ENCODE data around the gene HSPA8. TPM values are rescaled to one million over a fixed set of nuclear protein-coding genes. Genes with fewer than 3 reads are reported as not detected.

HSPA8 gene
- total and polyA plus RNA-seq, 2 experiments from 2014 or later = 708 to 2,414 TPM

GRCh38 chr11:123082977-123083376 lies 21.0 kb upstream of the HSPA8 start:
- Histone ChIP-seq H3K79me2 (ENCODE audit: insufficient read depth) (peaks cover 93% of the 10 kb centered on the region), H4K20me1 (ENCODE audit: insufficient read depth) (peaks cover 4% of the 10 kb centered on the region; the same call in 1 of the 2 replicates), H3K9me3 (ENCODE audit: low read depth) (no peaks in the 10 kb centered on the region), H3K4me3 (no peak overlapping the region), H3K4me2 (ENCODE audit: unreplicated experiment) (peak overlapping the region; percentile 31), H3K27ac (peak overlapping the region; percentile 96), H3K27me3 (replicated peaks; ENCODE audit: insufficient read depth) (no peaks in the 10 kb centered on the region), H3K9ac (peak overlapping the region; percentile 63), H3K9me2 (ENCODE audit: insufficient read depth) (no peaks in the 10 kb centered on the region), H3K4me1 (ENCODE audit: insufficient read depth) (peaks cover 18% of the 10 kb centered on the region), H2AFZ (no peak overlapping the region), H3K36me3 (ENCODE audit: low read depth) (peaks cover 76% of the 10 kb centered on the region), H3F3A (ENCODE audit: insufficient read depth) (peaks cover 81% of the 10 kb centered on the region)
- WGBS, 2 experiments (ENCODE audit: low coverage in 1 of 2, low lambda C conversion rate in 2 of 2, missing lambda C conversion rate in 2 of 2) = 97 to 98% methylated on average over 4 of the region's 4 CpGs
- in situ Hi-C loops (cut with MboI) = no loop called here
- DNase-seq = no peak
- TF ChIP-seq EZH2phosphoT487 (IDR thresholded peaks at IDR 0.05; ENCODE audit: insufficient read depth, low read depth) (no peak), EZH2 (IDR thresholded peaks at IDR 0.05; ENCODE audit: insufficient read depth, poor library complexity, severe bottlenecking) (no peak)

DNA sequence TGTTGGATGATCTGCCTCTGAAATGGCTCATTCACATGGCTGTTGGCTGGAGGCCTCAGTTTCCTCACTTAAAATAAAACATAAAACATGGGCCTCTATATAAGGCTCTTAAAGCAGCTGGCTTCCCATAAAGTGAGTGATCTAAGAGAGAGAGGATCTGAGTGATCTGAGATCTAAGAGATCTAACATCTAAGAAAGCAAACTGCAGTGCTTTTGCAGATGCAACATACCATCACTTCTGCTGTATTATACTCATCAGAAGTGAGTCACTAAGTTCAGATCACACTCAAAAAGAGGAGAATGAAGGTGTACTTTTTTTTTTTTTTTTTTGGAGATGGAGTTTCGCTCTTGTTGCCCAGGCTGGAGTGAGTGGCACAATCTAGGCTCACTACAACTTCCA lies 18.1 kb upstream of the HSPA8 start:
- Histone ChIP-seq H3K79me2 (ENCODE audit: insufficient read depth) (peaks cover 87% of the 10 kb centered on the region), H3K4me1 (ENCODE audit: insufficient read depth) (peaks cover 18% of the 10 kb centered on the region), H3K4me3 (no peak overlapping the region), H3F3A (ENCODE audit: insufficient read depth) (peaks cover 78% of the 10 kb centered on the region), H3K36me3 (ENCODE audit: low read depth) (peaks cover 82% of the 10 kb centered on the region), H3K9me2 (ENCODE audit: insufficient read depth) (no peaks in the 10 kb centered on the region), H4K20me1 (ENCODE audit: insufficient read depth) (no peaks in the 10 kb centered on the region), H3K9ac (no peak overlapping the region), H3K9me3 (ENCODE audit: low read depth) (no peaks in the 10 kb centered on the region), H3K27ac (peak overlapping the region; percentile 39), H3K4me2 (ENCODE audit: unreplicated experiment) (no peak overlapping the region), H3K27me3 (replicated peaks; ENCODE audit: insufficient read depth) (no peaks in the 10 kb centered on the region), H2AFZ (no peak overlapping the region)
- in situ Hi-C loops (cut with MboI) = no loop called here
- WGBS, 2 experiments (ENCODE audit: low coverage in 1 of 2, low lambda C conversion rate in 2 of 2, missing lambda C conversion rate in 2 of 2) = 92% methylated on average over 1 of the region's 1 CpG; no CpG with 5 or more reads in 1 of the 2 experiments
- DNase-seq = peak; percentile 47
- TF ChIP-seq EZH2 (IDR thresholded peaks at IDR 0.05; ENCODE audit: insufficient read depth, poor library complexity, severe bottlenecking) = no peak

GRCh38 chr11:123076484-123076883 lies 14.5 kb upstream of the HSPA8 start:
- H3K9me3 ChIP-seq (ENCODE audit: low read depth) = no peaks in the 10 kb centered on the region
- H3F3A ChIP-seq (ENCODE audit: insufficient read depth) = peaks cover 84% of the 10 kb centered on the region
- no peak overlapping the region for H3K9ac ChIP-seq
- no peaks in the 10 kb centered on the region for H3K9me2 ChIP-seq (ENCODE audit: insufficient read depth)
- no peaks in the 10 kb centered on the region for H3K27me3 ChIP-seq (replicated peaks; ENCODE audit: insufficient read depth)
- no peak overlapping the region for H3K4me3 ChIP-seq
- H2AFZ ChIP-seq = no peak overlapping the region
- no peak for DNase-seq
- peaks cover 85% of the 10 kb centered on the region for H3K79me2 ChIP-seq (ENCODE audit: insufficient read depth)
- H4K20me1 ChIP-seq (ENCODE audit: insufficient read depth) = no peaks in the 10 kb centered on the region
- H3K36me3 ChIP-seq (ENCODE audit: low read depth) = peaks cover 83% of the 10 kb centered on the region
- TF ChIP-seq EZH2phosphoT487 (IDR thresholded peaks at IDR 0.05; ENCODE audit: insufficient read depth, low read depth) = no peak
- H3K27ac ChIP-seq = peak overlapping the region; percentile 21
- in situ Hi-C loops (cut with MboI) = no loop called here
- no peak overlapping the region for H3K4me2 ChIP-seq (ENCODE audit: unreplicated experiment)
- 69 to 82% methylated on average over 2 of the region's 2 CpGs for WGBS, 2 experiments (ENCODE audit: low coverage in 1 of 2, low lambda C conversion rate in 2 of 2, missing lambda C conversion rate in 2 of 2)
- H3K4me1 ChIP-seq (ENCODE audit: insufficient read depth) = no peaks in the 10 kb centered on the region

GRCh38 chr11:123073343-123074057 lies 11.6 kb upstream of the HSPA8 start:
- H3K9ac ChIP-seq = no peak overlapping the region
- peaks cover 78% of the 10 kb centered on the region for H3K36me3 ChIP-seq (ENCODE audit: low read depth)
- no peak overlapping the region for H3K27ac ChIP-seq
- TF ChIP-seq EZH2phosphoT487 (IDR thresholded peaks at IDR 0.05; ENCODE audit: insufficient read depth, low read depth) = no peak
- no peak for TF ChIP-seq EZH2 (IDR thresholded peaks at IDR 0.05; ENCODE audit: insufficient read depth, poor library complexity, severe bottlenecking)
- in situ Hi-C loops (cut with MboI) = no loop called here
- H3K4me1 ChIP-seq (ENCODE audit: insufficient read depth) = peaks cover 10% of the 10 kb centered on the region; the same call in 1 of the 2 replicates
- no peaks in the 10 kb centered on the region for H3K9me2 ChIP-seq (ENCODE audit: insufficient read depth)
- WGBS, 2 experiments (ENCODE audit: low coverage in 1 of 2, low lambda C conversion rate in 2 of 2, missing lambda C conversion rate in 2 of 2) = 91 to 94% methylated on average over 14 of the region's 14 CpGs
- H3K79me2 ChIP-seq (ENCODE audit: insufficient read depth) = peaks cover 76% of the 10 kb centered on the region
- H3K27me3 ChIP-seq (replicated peaks; ENCODE audit: insufficient read depth) = no peaks in the 10 kb centered on the region
- peaks cover 89% of the 10 kb centered on the region for H3F3A ChIP-seq (ENCODE audit: insufficient read depth)
- no peak overlapping the region for H3K4me3 ChIP-seq
- H3K4me2 ChIP-seq (ENCODE audit: unreplicated experiment) = no peak overlapping the region
- no peaks in the 10 kb centered on the region for H3K9me3 ChIP-seq (ENCODE audit: low read depth)
- H4K20me1 ChIP-seq (ENCODE audit: insufficient read depth) = no peaks in the 10 kb centered on the region
- no peak for DNase-seq
- no peak overlapping the region for H2AFZ ChIP-seq
